ENCODE data around the gene DBN1. TPM values are rescaled to one million over a fixed set of nuclear protein-coding genes. Genes with fewer than 3 reads are reported as not detected.
A peak's percentile ranks its signal among the peaks of the same experiment; 100 is the strongest.

The DBN1 gene
- total RNA-seq, 1 donor from 2014 or later: 21.8 TPM

- no peak for DNase-seq
- intact Hi-C loops (cut with micrococcal nuclease): no loop called here
- H3K4me3 ChIP-seq: no peak overlapping the region
- peaks cover 53% of the 10 kb centered on the region for H3K36me3 ChIP-seq
- TF ChIP-seq CTCF (IDR thresholded peaks at IDR 0.05; ENCODE audit: borderline replicate concordance): no peak
- H3K4me1 ChIP-seq: peaks cover 31% of the 10 kb centered on the region
- H3K9me3 ChIP-seq (replicated peaks): no peaks in the 10 kb centered on the region
- H3K27ac ChIP-seq (replicated peaks): no peak overlapping the region
- H3K27me3 ChIP-seq (ENCODE audit: low read depth): no peaks in the 10 kb centered on the region
Measured at GRCh38 chr5:177511181-177511580, 37.7 kb upstream of the DBN1 start.

- Histone ChIP-seq H3K27me3 (ENCODE audit: low read depth) (no peaks in the 10 kb centered on the region), H3K27ac (replicated peaks) (no peak overlapping the region), H3K36me3 (peaks cover 50% of the 10 kb centered on the region), H3K4me3 (no peak overlapping the region), H3K9me3 (replicated peaks) (no peaks in the 10 kb centered on the region), H3K4me1 (peaks cover 25% of the 10 kb centered on the region)
- TF ChIP-seq CTCF (IDR thresholded peaks at IDR 0.05; ENCODE audit: borderline replicate concordance): no peak
- intact Hi-C loops (cut with micrococcal nuclease): no loop called here
- no peak for DNase-seq
Measured at GRCh38 chr5:177510567-177511053, 37.2 kb upstream of the DBN1 start.

GRCh38 chr5:177509991-177510566 lies 36.6 kb upstream of the DBN1 start:
- DNase-seq: no peak
- Histone ChIP-seq H3K4me1 (peaks cover 20% of the 10 kb centered on the region), H3K36me3 (peaks cover 45% of the 10 kb centered on the region), H3K9me3 (replicated peaks) (no peaks in the 10 kb centered on the region), H3K4me3 (no peak overlapping the region), H3K27ac (replicated peaks) (peak overlapping the region; percentile 56), H3K27me3 (ENCODE audit: low read depth) (no peaks in the 10 kb centered on the region)
- no peak for TF ChIP-seq CTCF (IDR thresholded peaks at IDR 0.05; ENCODE audit: borderline replicate concordance)
- intact Hi-C loops (cut with micrococcal nuclease): no loop called here

- peak; percentile 56 for DNase-seq
- peak within 1 kb of the TSS; percentile 56 for H3K27ac ChIP-seq (replicated peaks)
Measured at GRCh38 chr5:177509381-177509951, 36.0 kb upstream of the DBN1 start, which contains the start of gene DOK3. Gene DOK3, minus strand, starts transcription at chr5:177509826. Its CDS starts 286 bp downstream, at chr5:177509540.

GRCh38 chr5:177508837-177509236 lies 35.4 kb upstream of the DBN1 start:
- Histone ChIP-seq H3K4me3 (peak overlapping the region; percentile 54), H3K9me3 (replicated peaks) (no peaks in the 10 kb centered on the region), H3K36me3 (peaks cover 32% of the 10 kb centered on the region), H3K27me3 (ENCODE audit: low read depth) (no peaks in the 10 kb centered on the region), H3K27ac (replicated peaks) (peak overlapping the region; percentile 56), H3K4me1 (peaks cover 11% of the 10 kb centered on the region)
- no peak for TF ChIP-seq CTCF (IDR thresholded peaks at IDR 0.05; ENCODE audit: borderline replicate concordance)
- DNase-seq: no peak
- intact Hi-C loops (cut with micrococcal nuclease): no loop called here

More at GRCh38 chr5:177509381-177509951, 36.0 kb upstream of the DBN1 start, which contains the start of gene DOK3:
- Histone ChIP-seq H3K36me3 (peaks cover 39% of the 10 kb centered on the region), H3K4me3 (peak within 1 kb of the TSS; percentile 54), H3K4me1 (peaks cover 15% of the 10 kb centered on the region), H3K9me3 (replicated peaks) (no peaks in the 10 kb centered on the region), H3K27me3 (ENCODE audit: low read depth) (no peaks in the 10 kb centered on the region)
- no peak for TF ChIP-seq CTCF (IDR thresholded peaks at IDR 0.05; ENCODE audit: borderline replicate concordance)
- intact Hi-C loops (cut with micrococcal nuclease): no loop called here
